GM12865 (cell line): ENCODE results near the gene SLC17A7.

ENCODE experiments used
- DNase-seq: peaks from one replicate; pipeline ENCODE4 v3.0.0; 2010; ENCODE audit warnings: low read depth
- H3K4me3 ChIP-seq: 2 replicates; pipeline ENCODE4 v1.5.1; 2011; ENCODE audit warnings: mild to moderate bottlenecking, low read depth, low read length, control low read depth
- CTCF ChIP-seq: IDR thresholded peaks from 2 replicates; pipeline ENCODE4 v1.5.1; 2011; ENCODE audit warnings: low read length, control low read depth, low read depth, inconsistent platforms; ENCODE audit not compliant: insufficient read depth; ENCODE audit errors: missing control alignments

The SLC17A7 gene

GRCh38 chr19:49400029-49400428 is 41.3 kb downstream of the SLC17A7 start:
- no peak for DNase-seq
- TF ChIP-seq CTCF = no peak

GRCh38 chr19:49398931-49399330 is 42.4 kb downstream of the SLC17A7 start:
- no peak for DNase-seq
- TF ChIP-seq CTCF = no peak
- no peak overlapping the region for H3K4me3 ChIP-seq

More at GRCh38 chr19:49400029-49400428, 41.3 kb downstream of the SLC17A7 start:
- H3K4me3 ChIP-seq = no peak overlapping the region

GRCh38 chr19:49398001-49398615 is 43.2 kb downstream of the SLC17A7 start:
- no peak for TF ChIP-seq CTCF
- H3K4me3 ChIP-seq = no peak overlapping the region
- no peak for DNase-seq

- no peak for TF ChIP-seq CTCF
- DNase-seq = no peak
- H3K4me3 ChIP-seq = no peak overlapping the region
Measured at GRCh38 chr19:49396738-49397505, 44.4 kb downstream of the SLC17A7 start.

GRCh38 chr19:49395581-49396407 is 45.5 kb downstream of the SLC17A7 start:
- no peak for TF ChIP-seq CTCF
- DNase-seq = peak; percentile 58
- H3K4me3 ChIP-seq = no peak overlapping the region

GRCh38 chr19:49393881-49394280 is 47.4 kb downstream of the SLC17A7 start:
- DNase-seq = no peak
- no peak overlapping the region for H3K4me3 ChIP-seq
- no peak for TF ChIP-seq CTCF
